OCI-LY1 (cell line): Measurements from ENCODE around the gene COL18A1.

Experiments
- CTCF ChIP-seq: fragments of 200-600 bp; sonication (generic), shearing (Covaris generic); IDR thresholded peaks from 2 replicates; pipeline ENCODE4 v1.5.1; 2017; ENCODE audit warnings: mild to moderate bottlenecking, antibody characterized with exemption, low read length, moderate library complexity, mixed read lengths
- EZH2 ChIP-seq: fragments of 200-600 bp; sonication (generic), shearing (Covaris generic); IDR thresholded peaks from 2 replicates; pipeline ENCODE4 v1.8.0; 2017; ENCODE audit warnings: borderline replicate concordance, mixed run types, mild to moderate bottlenecking, antibody characterized with exemption, low read length, moderate library complexity, mixed read lengths

- TF ChIP-seq CTCF (peak; percentile 75), EZH2 (no peak)
These were observed 73.3 kb downstream of the COL18A1 start for GRCh38 chr21:45478115-45478801.
